ENCODE results near the gene ZNF324. TPM values are rescaled to one million over a fixed set of nuclear protein-coding genes. Genes with fewer than 3 reads are reported as not detected.
"Not testable (repeated sequence)": the region's sequence is repeated elsewhere in the genome, so short reads cannot be mapped to it uniquely, and the experiment has no call there.

ZNF324 gene
- total RNA-seq, 2 donors from 2014 or later, result 10.2 to 12.0 TPM

DNA sequence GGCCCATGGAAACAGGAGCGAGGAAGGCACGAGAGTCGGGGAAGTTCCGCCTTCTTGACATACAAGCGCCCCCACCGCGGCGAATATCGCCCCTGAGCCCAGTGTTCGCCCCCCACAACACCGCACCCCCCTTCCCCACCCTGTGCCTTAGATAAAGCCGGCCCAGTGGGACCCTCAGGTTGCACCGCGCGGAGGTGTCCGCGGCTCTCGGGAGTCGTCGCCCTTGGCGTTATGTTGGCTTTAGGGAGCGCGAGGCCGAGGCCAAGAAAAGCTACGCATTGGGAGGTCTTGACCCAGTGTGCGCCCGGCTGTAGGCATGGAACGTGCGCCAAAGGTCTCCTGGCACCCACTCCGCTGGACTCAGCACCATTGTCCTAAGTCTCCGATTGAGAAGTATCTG is 26.3 kb upstream of the ZNF324 start:
- peak overlapping the region in 1 of 2 donors; percentile 30 for H3K9ac ChIP-seq (ENCODE audit: low read depth in 2 of 2, low read length in 2 of 2)
- no peaks in the 10 kb centered on the region for H3K36me3 ChIP-seq
- intact Hi-C loops (cut with DNase I), result no loop called here
- no peaks in the 10 kb centered on the region for H3K27me3 ChIP-seq
- H3K27ac ChIP-seq, result peak overlapping the region; percentile 65
- no peak for DNase-seq
- peaks cover 5% of the 10 kb centered on the region for H3K4me1 ChIP-seq
- TF ChIP-seq, protein P1, sequence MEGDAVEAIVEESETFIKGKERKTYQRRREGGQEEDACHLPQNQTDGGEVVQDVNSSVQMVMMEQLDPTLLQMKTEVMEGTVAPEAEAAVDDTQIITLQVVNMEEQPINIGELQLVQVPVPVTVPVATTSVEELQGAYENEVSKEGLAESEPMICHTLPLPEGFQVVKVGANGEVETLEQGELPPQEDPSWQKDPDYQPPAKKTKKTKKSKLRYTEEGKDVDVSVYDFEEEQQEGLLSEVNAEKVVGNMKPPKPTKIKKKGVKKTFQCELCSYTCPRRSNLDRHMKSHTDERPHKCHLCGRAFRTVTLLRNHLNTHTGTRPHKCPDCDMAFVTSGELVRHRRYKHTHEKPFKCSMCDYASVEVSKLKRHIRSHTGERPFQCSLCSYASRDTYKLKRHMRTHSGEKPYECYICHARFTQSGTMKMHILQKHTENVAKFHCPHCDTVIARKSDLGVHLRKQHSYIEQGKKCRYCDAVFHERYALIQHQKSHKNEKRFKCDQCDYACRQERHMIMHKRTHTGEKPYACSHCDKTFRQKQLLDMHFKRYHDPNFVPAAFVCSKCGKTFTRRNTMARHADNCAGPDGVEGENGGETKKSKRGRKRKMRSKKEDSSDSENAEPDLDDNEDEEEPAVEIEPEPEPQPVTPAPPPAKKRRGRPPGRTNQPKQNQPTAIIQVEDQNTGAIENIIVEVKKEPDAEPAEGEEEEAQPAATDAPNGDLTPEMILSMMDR (IDR thresholded peaks at IDR 0.05), result no peak
- H3K4me3 ChIP-seq, result peak overlapping the region; percentile 72
- no peaks in the 10 kb centered on the region for H3K9me3 ChIP-seq

DNA sequence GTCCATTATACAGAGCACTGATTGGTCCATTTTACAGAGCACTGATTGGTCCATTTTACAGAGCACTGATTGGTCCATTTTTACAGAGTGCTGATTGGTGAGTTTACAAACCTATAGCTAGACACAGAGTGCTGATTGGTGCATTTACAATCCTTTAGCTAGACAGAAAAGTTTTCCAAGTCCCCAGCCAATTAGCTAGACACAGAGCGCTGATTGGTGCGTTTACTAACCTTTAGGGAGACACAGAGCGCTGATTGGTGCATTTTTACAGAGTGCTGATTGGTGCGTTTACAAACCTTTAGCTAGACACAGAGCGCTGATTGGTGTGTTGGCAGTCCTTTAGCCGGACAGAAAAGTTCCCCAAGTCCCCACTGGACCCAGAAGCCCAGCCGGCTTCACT is 23.9 kb upstream of the ZNF324 start:
- H3K36me3 ChIP-seq; H3K27me3 ChIP-seq; H3K4me1 ChIP-seq; H3K9ac ChIP-seq (ENCODE audit: low read depth in 2 of 2, low read length in 2 of 2); H3K27ac ChIP-seq; intact Hi-C loops (cut with DNase I); DNase-seq; H3K4me3 ChIP-seq; H3K9me3 ChIP-seq: not testable (repeated sequence)

GRCh38 chr19:58448860-58449259 is 18.0 kb upstream of the ZNF324 start:
- H3K36me3 ChIP-seq; intact Hi-C loops (cut with DNase I); H3K27me3 ChIP-seq; H3K9ac ChIP-seq (ENCODE audit: low read depth in 2 of 2, low read length in 2 of 2); H3K4me3 ChIP-seq; H3K27ac ChIP-seq; DNase-seq; H3K9me3 ChIP-seq; H3K4me1 ChIP-seq: not testable (repeated sequence)

DNA sequence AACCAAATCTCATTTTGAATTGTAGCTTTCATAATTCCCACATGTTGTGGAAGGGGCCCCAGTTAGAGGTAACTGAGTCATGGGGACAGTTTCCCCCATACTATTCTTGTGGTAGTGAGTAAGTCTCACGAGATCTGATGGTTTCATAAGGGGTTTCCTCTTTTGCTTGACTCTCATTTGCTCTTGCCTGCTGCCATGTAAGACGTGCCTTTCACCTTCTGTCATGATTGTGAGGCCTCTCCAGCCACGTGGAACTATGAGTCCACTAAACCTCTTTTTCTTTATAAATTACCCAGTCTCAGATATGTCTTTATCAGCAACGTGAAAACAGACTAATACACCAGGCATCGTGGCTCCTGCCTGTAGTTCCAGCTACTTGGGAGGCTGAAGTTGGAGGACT is 16.9 kb upstream of the ZNF324 start:
- H3K27ac ChIP-seq; H3K4me3 ChIP-seq; H3K27me3 ChIP-seq; DNase-seq; intact Hi-C loops (cut with DNase I); H3K4me1 ChIP-seq; H3K9ac ChIP-seq (ENCODE audit: low read depth in 2 of 2, low read length in 2 of 2); H3K9me3 ChIP-seq; H3K36me3 ChIP-seq: not testable (repeated sequence)

- DNase-seq, result peak; percentile 68
- intact Hi-C loops (cut with DNase I), result no loop called here
These were observed 16.0 kb upstream of the ZNF324 start for GRCh38 chr19:58450856-58451357.

GRCh38 chr19:58451358-58452101 is 15.3 kb upstream of the ZNF324 start, which contains the start of gene ZNF324B:
Gene ZNF324B, plus strand, starts transcription at chr19:58451622. Its CDS starts 2,080 bp downstream, at chr19:58453702.
- intact Hi-C loops (cut with DNase I), result no loop called here
- Histone ChIP-seq H3K9ac (ENCODE audit: low read depth in 2 of 2, low read length in 2 of 2) (peak within 1 kb of the TSS; percentile 72 to 74), H3K9me3 (no peaks in the 10 kb centered on the region), H3K36me3 (no peaks in the 10 kb centered on the region), H3K27ac (no peak within 1 kb of the TSS), H3K4me1 (peaks cover 6% of the 10 kb centered on the region), H3K27me3 (no peaks in the 10 kb centered on the region), H3K4me3 (peak within 1 kb of the TSS; percentile 74)
- TF ChIP-seq, protein P1 (IDR thresholded peaks at IDR 0.05), result no peak
- DNase-seq, result peak; percentile 97

More at GRCh38 chr19:58450856-58451357, 16.0 kb upstream of the ZNF324 start:
- TF ChIP-seq, protein P1 (IDR thresholded peaks at IDR 0.05), result no peak
- Histone ChIP-seq H3K9ac (ENCODE audit: low read depth in 2 of 2, low read length in 2 of 2) (peak overlapping the region in 1 of 2 donors; percentile 72), H3K4me3 (peak overlapping the region; percentile 74), H3K36me3 (no peaks in the 10 kb centered on the region), H3K9me3 (no peaks in the 10 kb centered on the region), H3K4me1 (peaks cover 6% of the 10 kb centered on the region), H3K27me3 (no peaks in the 10 kb centered on the region), H3K27ac (no peak overlapping the region)

DNA sequence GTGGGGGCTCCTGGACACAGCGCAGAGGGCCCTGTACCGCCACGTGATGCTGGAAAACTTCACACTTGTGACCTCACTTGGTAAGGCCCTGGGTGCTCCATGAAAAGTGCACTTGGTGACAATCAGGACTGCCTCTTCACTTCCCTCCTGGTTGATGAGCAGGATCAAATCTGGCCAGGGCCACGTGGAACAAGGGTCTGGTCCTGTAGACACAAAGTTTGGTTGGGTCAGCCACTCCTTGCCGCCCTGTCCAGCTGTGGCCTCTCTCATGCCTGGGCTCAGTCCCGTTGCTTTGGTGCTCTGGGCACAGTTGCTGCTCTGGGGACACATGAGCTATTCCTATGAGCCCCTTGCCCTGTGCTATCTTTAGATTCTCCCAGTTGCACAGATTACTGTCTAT is 13.1 kb upstream of the ZNF324 start:
- Histone ChIP-seq H3K9ac (ENCODE audit: low read depth in 2 of 2, low read length in 2 of 2) (peak overlapping the region in 1 of 2 donors; percentile 24), H3K4me1 (peaks cover 6% of the 10 kb centered on the region), H3K27me3 (no peaks in the 10 kb centered on the region), H3K4me3 (no peak overlapping the region), H3K27ac (no peak overlapping the region), H3K36me3 (no peaks in the 10 kb centered on the region), H3K9me3 (no peaks in the 10 kb centered on the region)
- intact Hi-C loops (cut with DNase I), result no loop called here
- no peak for DNase-seq
- TF ChIP-seq, protein P1 (IDR thresholded peaks at IDR 0.05), result no peak
